Measurements from ENCODE around the gene SDCBP2.

The SDCBP2 gene

GRCh38 chr20:1295276-1295930 is 33.5 kb downstream of the SDCBP2 start:
- ATAC-seq = no peak
- TF ChIP-seq TOX (CRISPR knock-in tag; IDR thresholded peaks at IDR 0.05; ENCODE audit: borderline replicate concordance) (no peak), ZNF8 (CRISPR knock-in tag; IDR thresholded peaks at IDR 0.05) (no peak), OSR1 (CRISPR knock-in tag; IDR thresholded peaks at IDR 0.05) (no peak), CSRNP3 (CRISPR knock-in tag; IDR thresholded peaks at IDR 0.05) (no peak), GLIS3 (CRISPR knock-in tag; IDR thresholded peaks at IDR 0.05) (no peak), ZFP3 (CRISPR knock-in tag; IDR thresholded peaks at IDR 0.05) (no peak), ZC3H10 (CRISPR knock-in tag; IDR thresholded peaks at IDR 0.05) (no peak), CSDC2 (CRISPR knock-in tag; IDR thresholded peaks at IDR 0.05) (no peak), TCF4 (CRISPR knock-in tag; IDR thresholded peaks at IDR 0.05; ENCODE audit: borderline replicate concordance) (no peak), ZNF565 (CRISPR knock-in tag; conservative IDR thresholded peaks at IDR 0.05; ENCODE audit: low read depth) (no peak)
- TF ChIP-seq, protein P1, sequence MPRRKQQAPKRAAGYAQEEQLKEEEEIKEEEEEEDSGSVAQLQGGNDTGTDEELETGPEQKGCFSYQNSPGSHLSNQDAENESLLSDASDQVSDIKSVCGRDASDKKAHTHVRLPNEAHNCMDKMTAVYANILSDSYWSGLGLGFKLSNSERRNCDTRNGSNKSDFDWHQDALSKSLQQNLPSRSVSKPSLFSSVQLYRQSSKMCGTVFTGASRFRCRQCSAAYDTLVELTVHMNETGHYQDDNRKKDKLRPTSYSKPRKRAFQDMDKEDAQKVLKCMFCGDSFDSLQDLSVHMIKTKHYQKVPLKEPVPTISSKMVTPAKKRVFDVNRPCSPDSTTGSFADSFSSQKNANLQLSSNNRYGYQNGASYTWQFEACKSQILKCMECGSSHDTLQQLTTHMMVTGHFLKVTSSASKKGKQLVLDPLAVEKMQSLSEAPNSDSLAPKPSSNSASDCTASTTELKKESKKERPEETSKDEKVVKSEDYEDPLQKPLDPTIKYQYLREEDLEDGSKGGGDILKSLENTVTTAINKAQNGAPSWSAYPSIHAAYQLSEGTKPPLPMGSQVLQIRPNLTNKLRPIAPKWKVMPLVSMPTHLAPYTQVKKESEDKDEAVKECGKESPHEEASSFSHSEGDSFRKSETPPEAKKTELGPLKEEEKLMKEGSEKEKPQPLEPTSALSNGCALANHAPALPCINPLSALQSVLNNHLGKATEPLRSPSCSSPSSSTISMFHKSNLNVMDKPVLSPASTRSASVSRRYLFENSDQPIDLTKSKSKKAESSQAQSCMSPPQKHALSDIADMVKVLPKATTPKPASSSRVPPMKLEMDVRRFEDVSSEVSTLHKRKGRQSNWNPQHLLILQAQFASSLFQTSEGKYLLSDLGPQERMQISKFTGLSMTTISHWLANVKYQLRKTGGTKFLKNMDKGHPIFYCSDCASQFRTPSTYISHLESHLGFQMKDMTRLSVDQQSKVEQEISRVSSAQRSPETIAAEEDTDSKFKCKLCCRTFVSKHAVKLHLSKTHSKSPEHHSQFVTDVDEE (CRISPR knock-in tag; IDR thresholded peaks at IDR 0.05) = no peak
- TF ChIP-seq, protein P2, sequence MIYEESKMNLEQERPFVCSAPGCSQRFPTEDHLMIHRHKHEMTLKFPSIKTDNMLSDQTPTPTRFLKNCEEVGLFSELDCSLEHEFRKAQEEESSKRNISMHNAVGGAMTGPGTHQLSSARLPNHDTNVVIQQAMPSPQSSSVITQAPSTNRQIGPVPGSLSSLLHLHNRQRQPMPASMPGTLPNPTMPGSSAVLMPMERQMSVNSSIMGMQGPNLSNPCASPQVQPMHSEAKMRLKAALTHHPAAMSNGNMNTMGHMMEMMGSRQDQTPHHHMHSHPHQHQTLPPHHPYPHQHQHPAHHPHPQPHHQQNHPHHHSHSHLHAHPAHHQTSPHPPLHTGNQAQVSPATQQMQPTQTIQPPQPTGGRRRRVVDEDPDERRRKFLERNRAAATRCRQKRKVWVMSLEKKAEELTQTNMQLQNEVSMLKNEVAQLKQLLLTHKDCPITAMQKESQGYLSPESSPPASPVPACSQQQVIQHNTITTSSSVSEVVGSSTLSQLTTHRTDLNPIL (CRISPR knock-in tag; IDR thresholded peaks at IDR 0.05; ENCODE audit: low read depth) = no peak

GRCh38 chr20:1294497-1294896 is 34.4 kb downstream of the SDCBP2 start:
- TF ChIP-seq RARB (CRISPR knock-in tag; IDR thresholded peaks at IDR 0.05) (no peak), ESRRG (CRISPR knock-in tag; IDR thresholded peaks at IDR 0.05) (no peak), POU6F1 (CRISPR knock-in tag; IDR thresholded peaks at IDR 0.05; ENCODE audit: borderline replicate concordance, low read depth) (no peak), GLIS3 (CRISPR knock-in tag; IDR thresholded peaks at IDR 0.05) (no peak), SNAI2 (CRISPR knock-in tag; IDR thresholded peaks at IDR 0.05) (no peak), PATZ1 (CRISPR knock-in tag; IDR thresholded peaks at IDR 0.05; ENCODE audit: borderline replicate concordance) (no peak), BACH2 (CRISPR knock-in tag; IDR thresholded peaks at IDR 0.05; ENCODE audit: borderline replicate concordance) (no peak), PPARA (CRISPR knock-in tag; IDR thresholded peaks at IDR 0.05; ENCODE audit: borderline replicate concordance) (no peak), TCF4 (CRISPR knock-in tag; IDR thresholded peaks at IDR 0.05; ENCODE audit: borderline replicate concordance) (no peak), ZFP30 (CRISPR knock-in tag; IDR thresholded peaks at IDR 0.05) (no peak), CSDC2 (CRISPR knock-in tag; IDR thresholded peaks at IDR 0.05) (no peak), ARNTL (CRISPR knock-in tag; IDR thresholded peaks at IDR 0.05; ENCODE audit: borderline replicate concordance, low read depth) (no peak), ISL1 (CRISPR knock-in tag; IDR thresholded peaks at IDR 0.05) (no peak), ZFP3 (CRISPR knock-in tag; IDR thresholded peaks at IDR 0.05) (no peak), TOX (CRISPR knock-in tag; IDR thresholded peaks at IDR 0.05; ENCODE audit: borderline replicate concordance) (no peak), ZNF565 (CRISPR knock-in tag; conservative IDR thresholded peaks at IDR 0.05; ENCODE audit: low read depth) (no peak), CSRNP3 (CRISPR knock-in tag; IDR thresholded peaks at IDR 0.05) (no peak), ZNF8 (CRISPR knock-in tag; IDR thresholded peaks at IDR 0.05) (no peak)
- TF ChIP-seq, protein P1 (CRISPR knock-in tag; IDR thresholded peaks at IDR 0.05) = no peak
- TF ChIP-seq, protein P2 (CRISPR knock-in tag; IDR thresholded peaks at IDR 0.05; ENCODE audit: low read depth) = no peak
- ATAC-seq = no peak
